Heart right ventricle (tissue), 16 donors: ENCODE results near the gene KCNJ6. TPM values are rescaled to one million over a fixed set of nuclear protein-coding genes. Genes with fewer than 3 reads are reported as not detected.

Experiments used
- ATAC-seq, 8 donors: fragments of 200-7000 bp; cut with Tn5 transposase; one replicate each; pipeline ENCODE4 v1.9.1; 2020; ENCODE audit warnings: mild to moderate bottlenecking in 8 of 8, moderate library complexity in 8 of 8, moderate number of reproducible peaks in 1 of 8
- DNase-seq, 2 donors: peaks; one replicate each; pipeline ENCODE4 v3.0.0-alpha.2; 2020
- H3K27ac ChIP-seq, 10 donors: fragments of 200-600 bp; sonication (generic) in 2 of 10; one replicate each; pipeline versions ENCODE4 v1.5.0 to v1.8.0; 2020 to 2022; ENCODE audit warnings: mild to moderate bottlenecking in 3 of 10
- H3K27me3 ChIP-seq, 7 donors: fragments of 200-600 bp; one replicate each; pipeline ENCODE4 v1.8.0; 2021 to 2022; ENCODE audit warnings: mild to moderate bottlenecking in 2 of 7
- H3K36me3 ChIP-seq, 9 donors: fragments of 200-600 bp; sonication (generic) in 1 of 9; one replicate each; pipeline versions ENCODE4 v1.5.0 to v1.8.0; 2020 to 2022; ENCODE audit warnings: mild to moderate bottlenecking in 2 of 9
- H3K4me1 ChIP-seq, 9 donors: fragments of 200-600 bp; sonication (generic) in 1 of 9; one replicate each; pipeline versions ENCODE4 v1.5.0 to v1.8.0; 2020 to 2022; ENCODE audit warnings: mild to moderate bottlenecking in 4 of 9
- H3K4me3 ChIP-seq, 10 donors: fragments of 200-600 bp; sonication (generic) in 2 of 10; one replicate each; pipeline versions ENCODE4 v1.5.0 to v1.8.0; 2020 to 2022; ENCODE audit warnings: mild to moderate bottlenecking in 7 of 10, moderate library complexity in 2 of 10
- H3K9me3 ChIP-seq, 11 donors: fragments of 200-600 bp in 10 of 11; sonication (generic) in 2 of 11; one replicate each; pipeline versions ENCODE4 v1.5.0 to v1.8.0; 2013 to 2022; ENCODE audit warnings: mild to moderate bottlenecking in 2 of 11, control low read depth in 1 of 11, moderate library complexity in 1 of 11
- CTCF ChIP-seq, 9 donors: fragments of 200-600 bp; sonication (generic) in 2 of 9; IDR thresholded peaks; one replicate each; pipeline versions ENCODE4 v1.5.0 to v1.8.0; 2021 to 2022; ENCODE audit warnings: antibody characterized with exemption in 9 of 9, mild to moderate bottlenecking in 5 of 9, moderate library complexity in 1 of 9
- WGBS, 2 donors: extraction: QIAGEN DNeasy Blood & Tissue Kit; methylation state at CpG; one replicate each; pipeline ENCODE4 v1.1.7; 2013; ENCODE audit warnings: inconsistent platforms in 1 of 2; 5-methylcytosine and 5-hydroxymethylcytosine counted together
- intact Hi-C, 10 donors: fragments of 100-400 bp; cut with DNase I; formaldehyde crosslinking; loops; one replicate each; pipeline versions ENCODE4 v1.11.1 to v1.14.2; 2022
- polyA plus RNA-seq, 2 donors: library from polyadenylated mRNA; stranded (reverse); fragments of 200-250 nt; gene quantifications; one replicate each; pipeline ENCODE4 v1.2.3, GENCODE V29; 2013
- total RNA-seq, 10 donors: library from RNA; stranded (reverse); fragmentation: NEBNext Ultra II Directional in 3 of 10; extraction: Animal tissue kit (Norgen Biotek cat#: 25700) in 3 of 10; gene quantifications; one replicate each; pipeline versions ENCODE4 v1.2.1 to v1.2.4, GENCODE V29; 2021 to 2023
- donor health status: Arrhythmogenic right ventricular cardiomyopathy.
- donor health status: ischemic (EF 13 %, LVEDD 7.1; RV severe dilation, severe dysfunction).
- donor health status: healthy with polysubstance abuse.
- donor health status: DM: no; HTN: yes; CAD: no.
- donor health status: DM: no; HTN: no; CAD: no.
- donor health status: ischemic (EF 25% LVEDD 6.9; RV normal size, moderate dysfunction).
- donor health status: ischemic (EF 25% LVEDD 5.7; RV mildly dilated, moderate dysfunction).
- donor health status: healthy.
- donor health status: DM: yes; HTN: yes; CAD: no.
- donor health status: Ischemic cardiomyopathy.
- donor health status: ischemic (EF 35%, LVEDD 5.7; RV mildly dilated, moderate dysfunction).
- donor health status: nonischemic (EF 11% LVEDD 7.7; RV severe dilation, severe dysfunction).
- donor health status: DM: yes; HTN: yes; CAD: no.
- donor health status: PGD.
- donor health status: ischemic (EF 29% LVEDD 5.4; RV normal size, mild dysfunction).
- donor health status: nonischemic (EF 23%, LVEDD 6.1; RV moderate dilation, normal function).

KCNJ6 gene
- total and polyA plus RNA-seq, 12 donors, result not detected

GRCh38 chr21:37566790-37567615 lies 349.3 kb downstream of the KCNJ6 start:
- Histone ChIP-seq H3K9me3 (no peaks in the 10 kb centered on the region), H3K4me3 (no peak overlapping the region), H3K4me1 (peaks cover 0 to 32% (median 23%) of the 10 kb centered on the region in 9 donors), H3K27me3 (no peaks in the 10 kb centered on the region), H3K27ac (peak overlapping the region in 8 of 10 donors; percentile 2 to 45 (median 21)), H3K36me3 (no peaks in the 10 kb centered on the region)
- intact Hi-C loops, result loop anchor here in 5 of 10 donors (5.0 to 10.0 kb wide), 6 partner anchors 72 to 492 kb away; partner anchors contain the start of genes DYRK1A (in 3 of the 5), PIGP (in 1 of the 5), TTC3 (in 1 of the 5) and VPS26C (in 1 of the 5)
- no peak for TF ChIP-seq CTCF (IDR thresholded peaks at IDR 0.05)
- DNase-seq (no peak), ATAC-seq (no peak)
- 63 to 70% methylated on average over 14 of the region's 14 CpGs for WGBS, 2 donors

DNA sequence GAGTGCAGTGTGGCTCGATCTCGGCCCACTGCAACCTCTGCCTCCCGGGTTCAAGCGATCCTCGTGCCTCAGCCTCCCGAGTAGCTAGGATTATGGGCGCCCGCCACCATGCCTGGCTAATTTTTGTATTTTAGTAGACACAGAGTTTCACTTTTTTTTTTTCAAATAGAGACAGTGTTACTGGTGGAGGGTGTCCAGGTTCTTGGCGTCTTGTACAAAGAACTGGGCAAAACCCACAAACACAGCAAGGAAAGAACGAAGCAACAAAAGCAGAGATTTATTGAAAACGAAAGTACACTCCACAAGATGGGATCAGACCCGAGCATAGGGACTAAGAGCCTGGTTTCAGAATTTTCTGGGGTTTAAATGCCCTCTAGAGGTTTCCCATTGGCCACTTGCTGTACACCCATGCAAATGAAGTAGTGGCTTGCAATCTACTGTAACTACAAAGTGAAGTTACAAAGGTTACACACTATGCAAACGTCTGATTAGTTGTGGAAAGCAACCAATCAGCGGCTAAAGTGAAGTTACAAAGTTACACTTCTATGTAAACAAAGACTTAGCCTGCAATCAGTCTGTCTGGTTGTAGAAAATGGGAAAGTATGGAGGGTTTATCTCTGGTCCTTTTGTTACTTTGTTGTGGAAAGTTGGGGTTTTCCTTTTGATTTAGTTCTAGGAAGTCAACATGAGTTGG lies 350.6 kb downstream of the KCNJ6 start:
- H3K9me3 ChIP-seq, result peaks cover 0 to 5% (median 0%) of the 10 kb centered on the region in 11 donors
- no peak overlapping the region for H3K4me3 ChIP-seq
- DNase-seq (peak in 1 of 2 donors; percentile 0), ATAC-seq (no peak)
- TF ChIP-seq CTCF (IDR thresholded peaks at IDR 0.05), result peak in 1 of 9 donors; percentile 19
- H3K4me1 ChIP-seq, result peaks cover 0 to 32% (median 26%) of the 10 kb centered on the region in 9 donors
- 84 to 90% methylated on average over 14 of the region's 14 CpGs for WGBS, 2 donors
- H3K36me3 ChIP-seq, result no peaks in the 10 kb centered on the region
- H3K27ac ChIP-seq, result peak overlapping the region in 7 of 10 donors; percentile 91 to 98 (median 96)
- no peaks in the 10 kb centered on the region for H3K27me3 ChIP-seq
- intact Hi-C loops, result loop anchor here in 5 of 10 donors (5.0 to 10.0 kb wide), 6 partner anchors 71 to 491 kb away; partner anchors contain the start of genes DYRK1A (in 3 of the 5), PIGP (in 1 of the 5), TTC3 (in 1 of the 5) and VPS26C (in 1 of the 5)

GRCh38 chr21:37564924-37565529 lies 351.2 kb downstream of the KCNJ6 start:
- DNase-seq, result no peak
- TF ChIP-seq CTCF (IDR thresholded peaks at IDR 0.05), result no peak
- peak in 3 of 8 donors; percentile 0 to 3 (median 0) for ATAC-seq
- peak overlapping the region in 9 of 10 donors; percentile 58 to 92 (median 71) for H3K4me3 ChIP-seq
- peaks cover 0 to 5% (median 0%) of the 10 kb centered on the region in 11 donors for H3K9me3 ChIP-seq
- no peaks in the 10 kb centered on the region for H3K27me3 ChIP-seq
- intact Hi-C loops, result loop anchor here in 6 of 10 donors (5.0 to 10.0 kb wide), 7 partner anchors 70 to 490 kb away; partner anchors contain the start of genes DYRK1A (in 4 of the 6), VPS26C (in 2 of the 6), PIGP (in 1 of the 6) and TTC3 (in 1 of the 6)
- H3K36me3 ChIP-seq, result no peaks in the 10 kb centered on the region
- H3K4me1 ChIP-seq, result peaks cover 0 to 34% (median 26%) of the 10 kb centered on the region in 9 donors
- peak overlapping the region; percentile 55 to 98 (median 94) for H3K27ac ChIP-seq
- WGBS, 2 donors, result 62 to 66% methylated on average over 12 of the region's 12 CpGs
